Activated T-cell treated with anti-CD3 and anti-CD28 coated beads for 4 hours (primary cell): ENCODE data around the gene NFE2L2.
"Not testable (repeated sequence)": the region's sequence is repeated elsewhere in the genome, so short reads cannot be mapped to it uniquely, and the experiment has no call there.

Experiments used
- DNase-seq: peaks from one replicate; pipeline ENCODE4 v3.0.0-alpha.2; 2020

The NFE2L2 gene

DNA sequence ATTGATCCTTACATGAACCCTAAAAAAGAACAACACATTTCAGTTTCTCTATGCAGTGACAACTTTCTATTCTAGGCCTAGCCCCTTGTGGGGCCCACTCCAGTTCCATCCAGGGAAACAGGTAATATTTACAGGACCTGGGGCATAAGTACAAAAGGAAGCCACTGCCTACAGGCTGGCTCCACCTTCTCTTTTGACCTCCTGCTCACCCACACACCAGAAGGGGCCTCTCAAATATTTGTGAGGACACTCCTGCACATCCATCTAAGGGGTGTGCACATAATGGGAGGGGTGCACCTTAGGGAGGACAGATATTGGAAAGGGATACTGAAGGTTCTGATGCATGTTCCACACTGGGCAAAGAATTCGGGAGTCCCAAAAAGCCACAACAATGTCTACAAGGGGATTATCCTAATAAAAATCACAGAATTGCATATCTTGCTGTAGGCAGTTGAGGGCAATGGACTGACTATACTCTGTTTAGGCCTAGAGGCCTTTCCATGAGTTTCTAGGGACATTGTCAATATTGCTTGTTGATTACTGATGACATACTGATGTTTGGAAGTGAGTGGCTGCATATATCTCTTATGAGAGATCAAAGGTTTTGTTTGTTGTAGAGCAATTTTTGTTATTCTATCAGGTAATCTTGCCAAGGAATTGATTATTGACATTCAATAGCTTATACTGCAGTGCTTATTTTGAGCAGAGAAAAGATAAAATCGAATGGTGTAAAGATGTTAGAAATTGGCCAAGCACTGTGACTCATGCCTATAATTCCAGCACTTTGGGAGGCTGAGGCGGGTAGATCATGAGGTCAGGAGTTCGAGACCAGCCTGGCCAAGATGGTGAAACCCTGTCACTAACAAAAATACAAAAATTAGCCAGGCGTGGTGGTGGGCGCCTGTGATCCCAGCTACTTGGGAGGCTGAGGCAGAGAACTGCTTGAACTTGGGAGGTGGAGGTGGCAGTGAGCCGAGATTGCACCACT is 75.8 kb downstream of the NFE2L2 start:
- no peak for DNase-seq

DNA sequence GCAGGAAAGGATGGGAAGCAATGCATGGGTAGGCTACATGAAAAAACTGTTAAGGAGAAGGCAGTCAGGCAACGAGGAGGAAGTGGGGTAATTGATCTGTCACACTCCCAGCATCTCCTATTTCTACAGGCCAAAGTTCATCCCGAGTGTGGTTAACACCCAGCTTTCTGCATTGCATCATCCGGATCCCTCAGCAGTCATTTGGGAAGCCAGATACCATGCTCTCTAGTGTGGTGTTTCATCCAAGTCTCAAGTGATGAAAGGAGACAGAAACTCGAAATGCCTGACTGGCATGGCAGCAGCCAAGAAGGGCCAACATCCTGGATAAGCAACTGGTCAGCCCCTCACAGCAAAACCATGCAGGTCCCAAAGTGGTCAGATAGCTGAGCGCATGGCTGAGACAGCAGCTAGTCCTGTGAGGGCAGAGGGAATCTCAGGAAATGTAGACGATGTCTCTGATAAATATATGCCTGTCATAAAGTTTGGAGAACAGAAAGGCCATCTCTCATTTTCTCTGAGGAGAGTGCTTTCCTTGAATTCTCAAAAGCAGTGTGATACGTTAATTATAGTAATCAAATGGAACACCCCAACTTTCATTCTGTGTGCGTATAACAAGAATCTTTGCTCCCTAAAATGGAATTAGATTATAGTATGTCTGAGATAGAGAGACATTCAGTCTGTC is 76.8 kb downstream of the NFE2L2 start:
- no peak for DNase-seq

DNA sequence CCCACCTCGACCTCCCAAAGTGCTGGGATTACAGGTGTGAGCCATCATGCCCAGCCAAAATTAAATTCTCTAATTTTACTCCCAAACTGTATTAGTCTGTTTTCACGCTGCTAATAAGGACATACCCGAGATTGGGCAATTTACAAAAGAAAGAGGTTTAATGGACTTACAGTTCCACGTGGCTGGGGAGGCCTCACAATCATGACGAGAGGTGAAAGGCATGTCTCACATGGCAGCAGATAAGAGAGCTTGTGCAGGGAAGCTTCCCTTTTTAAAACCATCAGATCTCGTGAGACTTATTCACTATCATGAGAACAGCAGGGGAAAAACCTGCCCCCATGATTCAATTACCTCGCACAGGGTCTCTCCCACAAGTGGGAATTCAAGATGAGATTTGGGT is 78.5 kb downstream of the NFE2L2 start:
- not testable (repeated sequence) for DNase-seq

DNA sequence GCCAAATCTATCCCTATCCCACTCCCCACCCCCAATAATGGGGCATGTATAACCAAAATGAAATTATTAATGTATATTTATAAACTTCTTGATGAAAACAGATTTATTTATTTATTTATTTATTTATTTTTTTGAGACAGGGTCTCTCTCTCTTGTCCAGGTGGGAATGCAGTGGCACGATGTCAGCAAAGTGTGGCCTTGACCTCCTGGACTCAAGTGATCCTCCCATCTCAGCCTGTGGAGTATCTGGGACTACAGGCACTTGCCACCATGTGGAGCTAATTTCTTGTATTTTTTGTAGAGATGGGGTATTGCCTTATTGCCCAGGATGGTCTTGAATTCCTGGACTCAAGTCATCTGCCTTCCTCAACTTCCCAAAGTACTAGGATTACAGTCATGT is 79.9 kb downstream of the NFE2L2 start:
- DNase-seq = no peak

DNA sequence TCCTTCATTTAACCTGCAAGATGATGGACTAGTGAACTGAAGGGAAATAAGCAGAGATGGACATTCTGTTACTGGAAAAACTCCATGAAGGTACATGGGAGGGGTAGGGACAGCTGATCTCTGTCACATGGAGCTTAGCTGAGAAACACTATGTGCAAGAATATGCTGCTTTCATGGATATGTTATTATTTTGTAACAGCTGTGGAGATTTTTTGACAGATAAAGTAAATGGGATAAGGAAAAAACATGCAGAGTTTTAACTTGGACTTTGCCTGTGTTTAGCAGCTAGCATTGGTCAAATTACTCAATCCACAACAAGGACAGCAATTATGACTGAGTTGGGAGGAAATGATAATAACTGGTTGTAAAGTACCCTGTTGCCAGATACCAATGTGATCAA is 80.7 kb downstream of the NFE2L2 start:
- DNase-seq = no peak
